ENCODE measurements around the gene PIKFYVE. TPM values are rescaled to one million over a fixed set of nuclear protein-coding genes. Genes with fewer than 3 reads are reported as not detected.

The PIKFYVE gene
- total RNA-seq, 1 experiment from 2014 or later, result 34.8 TPM

- Histone ChIP-seq H3K4me3 (ENCODE audit: low read depth in 2 of 2, low read length in 2 of 2) (peak overlapping the region; percentile 84 to 90), H3K27me3 (ENCODE audit: control insufficient read depth, insufficient read depth, low read length) (no peaks in the 10 kb centered on the region), H3K27ac (ENCODE audit: low read length) (peak overlapping the region; percentile 96), H3K4me1 (ENCODE audit: control insufficient read depth, insufficient read depth, low read length) (peaks cover 18% of the 10 kb centered on the region), H3K36me3 (ENCODE audit: control insufficient read depth, insufficient read depth, low read length) (peaks cover 5% of the 10 kb centered on the region), H3K9me3 (ENCODE audit: control insufficient read depth, insufficient read depth, low read depth, low read length) (no peaks in the 10 kb centered on the region)
- intact Hi-C loops (cut with micrococcal nuclease; ENCODE audit: unreplicated experiment) (no loop called here), in situ Hi-C loops (cut with HindIII; ENCODE audit: low pct_unique_long_range_greater_than_20kb, low sequenced_read_pairs) (no loop called here)
- POLR2A ChIA-PET, result interaction anchor here (0.6 kb wide), 1 partner anchor 518 kb away, joined by 6 read pairs; no protein-coding TSS in a partner anchor
- DNase-seq (ENCODE audit: low read depth, low spot score), result no peak
- TF ChIP-seq CTCF (IDR thresholded peaks at IDR 0.05) (no peak), REST (IDR thresholded peaks at IDR 0.05; ENCODE audit: insufficient read depth in 1 of 2, low read depth in 2 of 2, low read length in 1 of 2) (no peak), POLR2AphosphoS5 (IDR thresholded peaks at IDR 0.05; ENCODE audit: low read depth, low read length) (no peak), SIN3A (IDR thresholded peaks at IDR 0.05; ENCODE audit: borderline replicate concordance, insufficient read depth, low read depth, low read length) (no peak), TCF7L2 (IDR thresholded peaks at IDR 0.05; ENCODE audit: low read depth, low read length) (no peak)
- CTCF ChIA-PET, result interaction anchor here (1.3 kb wide), 1 partner anchor 11 kb away, joined by 5 read pairs; the partner anchor contains the start of gene IDH1
- peak; percentile 52 for ATAC-seq
- no TSS peak for BruUV-seq (replicated peaks)
These were observed 669 bp upstream of the PIKFYVE start for GRCh38 chr2:208265371-208265800.

- no TSS peak for BruUV-seq (replicated peaks)
- Histone ChIP-seq H3K27me3 (ENCODE audit: control insufficient read depth, insufficient read depth, low read length) (no peaks in the 10 kb centered on the region), H3K4me1 (ENCODE audit: control insufficient read depth, insufficient read depth, low read length) (peaks cover 18% of the 10 kb centered on the region), H3K36me3 (ENCODE audit: control insufficient read depth, insufficient read depth, low read length) (peaks cover 12% of the 10 kb centered on the region), H3K4me3 (ENCODE audit: low read depth in 2 of 2, low read length in 2 of 2) (peak overlapping the region; percentile 84 to 90), H3K27ac (ENCODE audit: low read length) (peak overlapping the region; percentile 96), H3K9me3 (ENCODE audit: control insufficient read depth, insufficient read depth, low read depth, low read length) (no peaks in the 10 kb centered on the region)
- ChIA-PET POLR2A (interaction anchor here (0.6 kb wide), 1 partner anchor 69 kb away, joined by 4 read pairs; no protein-coding TSS in a partner anchor), CTCF (interaction anchor here (1.3 kb wide), 1 partner anchor 12 kb away, joined by 5 read pairs; the partner anchor contains the start of gene IDH1)
- DNase-seq (ENCODE audit: low read depth, low spot score) (no peak), ATAC-seq (no peak; the same call in 1 of the 2 replicates)
- no peak for TF ChIP-seq SIN3A (IDR thresholded peaks at IDR 0.05; ENCODE audit: borderline replicate concordance, insufficient read depth, low read depth, low read length)
- TF ChIP-seq CTCF (IDR thresholded peaks at IDR 0.05), result no peak
- in situ Hi-C loops (cut with HindIII; ENCODE audit: low pct_unique_long_range_greater_than_20kb, low sequenced_read_pairs), result no loop called here
- intact Hi-C loops (cut with micrococcal nuclease; ENCODE audit: unreplicated experiment), result no loop called here
These were observed 468 bp downstream of the PIKFYVE start for GRCh38 chr2:208266553-208266893.
